CD4-positive, alpha-beta memory T cell (primary cell): Measurements from ENCODE around the gene MED23. TPM values are rescaled to one million over a fixed set of nuclear protein-coding genes. Genes with fewer than 3 reads are reported as not detected.

ENCODE experiments used
- CTCF ChIA-PET: fragments of 350-600 bp; sonication (Branson Sonifier 250); formaldehyde crosslinking; loops from one replicate; lab custom pipeline; 2021; ENCODE audit warnings: inconsistent platforms; ENCODE audit not compliant: partially characterized antibody; lab: Charles Lee
- POLR2A ChIA-PET: fragments of 350-600 bp; sonication (Branson Sonifier 250); formaldehyde crosslinking; loops from one replicate; lab custom pipeline; 2021; ENCODE audit not compliant: partially characterized antibody; lab: Charles Lee
- DNase-seq, 5 donors: peaks; one replicate each; pipeline versions ENCODE4 v3.0.0 to v3.0.0-alpha.2; 2020 to 2022; ENCODE audit warnings: mixed read lengths in 1 of 5
- H3K27ac ChIP-seq: one replicate; pipeline ENCODE4 v1.7.0; 2013; ENCODE audit warnings: low read depth, low read length
- H3K27me3 ChIP-seq: 2 replicates; pipeline ENCODE4 v1.7.0; 2013; ENCODE audit warnings: mild to moderate bottlenecking, low read length, moderate library complexity; ENCODE audit not compliant: insufficient read depth
- H3K36me3 ChIP-seq: 2 replicates; pipeline ENCODE4 v1.7.0; 2013; ENCODE audit warnings: mild to moderate bottlenecking, low read length, moderate library complexity; ENCODE audit not compliant: insufficient read depth
- H3K4me1 ChIP-seq: 2 replicates; pipeline ENCODE4 v1.7.0; 2013; ENCODE audit warnings: mild to moderate bottlenecking, low read length, moderate library complexity; ENCODE audit not compliant: insufficient read depth
- H3K4me3 ChIP-seq, 2 donors: one replicate each; pipeline ENCODE4 v1.7.0; 2013; ENCODE audit warnings: low read length in 2 of 2, mild to moderate bottlenecking in 1 of 2
- H3K9me3 ChIP-seq, 2 donors: one replicate each; pipeline ENCODE4 v1.7.0; 2013; ENCODE audit warnings: low read length in 2 of 2, control low read depth in 1 of 2; ENCODE audit not compliant: control insufficient read depth in 1 of 2
- H3K27ac Mint-ChIP-seq, 7 donors: one replicate each; pipeline ENCODE4 v1.8.0; 2020 to 2021; ENCODE audit warnings: mixed read lengths in 7 of 7, mild to moderate bottlenecking in 6 of 7, inconsistent platforms in 3 of 7, moderate library complexity in 3 of 7
- H3K27me3 Mint-ChIP-seq, 2 donors: one replicate each; pipeline ENCODE4 v1.8.0; 2020 to 2021; ENCODE audit warnings: mixed read lengths in 2 of 2
- H3K36me3 Mint-ChIP-seq, 2 donors: one replicate each; pipeline ENCODE4 v1.8.0; 2020 to 2021; ENCODE audit warnings: mixed read lengths in 2 of 2, inconsistent platforms in 1 of 2, mild to moderate bottlenecking in 1 of 2
- H3K4me1 Mint-ChIP-seq, 4 donors: one replicate each; pipeline ENCODE4 v1.8.0; 2020 to 2021; ENCODE audit warnings: mixed read lengths in 4 of 4, mild to moderate bottlenecking in 1 of 4
- H3K4me3 Mint-ChIP-seq, 8 donors: one replicate each; pipeline ENCODE4 v1.8.0; 2020 to 2021; ENCODE audit warnings: mixed read lengths in 8 of 8, mild to moderate bottlenecking in 7 of 8, moderate library complexity in 6 of 8, inconsistent platforms in 3 of 8
- H3K9me3 Mint-ChIP-seq, 8 donors: one replicate each; pipeline ENCODE4 v1.8.0; 2020 to 2021; ENCODE audit warnings: mixed read lengths in 8 of 8, mild to moderate bottlenecking in 5 of 8, inconsistent platforms in 3 of 8, moderate library complexity in 1 of 8
- intact Hi-C: fragments of 100-400 bp; cut with micrococcal nuclease; formaldehyde crosslinking; loops from one replicate; pipeline ENCODE4 v1.15.1; 2023
- polyA plus RNA-seq, 2 donors: library from polyadenylated mRNA; unstranded; fragments of 300-500 nt; fragmentation: Illumina TruSeq; gene quantifications; one replicate each; pipeline ENCODE4 v1.2.3, GENCODE V29; 2021
- total RNA-seq, 2 experiments: library from RNA; stranded (reverse); gene quantifications; one replicate each; pipeline ENCODE4 v1.2.3, GENCODE V29; 2021

Gene MED23
- total and polyA plus RNA-seq, 4 experiments from 2014 or later: 10.9 to 56.4 (median 35.8) TPM

GRCh38 chr6:131561925-131562707 is 65.9 kb downstream of the MED23 start:
- H3K36me3 Mint-ChIP-seq: peaks cover 0 to 2% of the 10 kb centered on the region in 2 donors
- no peaks in the 10 kb centered on the region for H3K9me3 Mint-ChIP-seq
- no peaks in the 10 kb centered on the region for H3K4me1 ChIP-seq
- H3K27me3 ChIP-seq: no peaks in the 10 kb centered on the region
- H3K36me3 ChIP-seq: no peaks in the 10 kb centered on the region
- H3K27ac ChIP-seq: no peak overlapping the region
- H3K4me3 Mint-ChIP-seq: no peak overlapping the region
- H3K4me3 ChIP-seq: no peak overlapping the region
- ChIA-PET POLR2A (no interaction called here), CTCF (interaction anchor here (1.0 to 1.2 kb wide), 3 partner anchors 10 to 677 kb away, joined by 3 to 4 read pairs (median 3); partner anchors contain the start of gene MED23)
- intact Hi-C loops: no loop called here
- no peak for DNase-seq
- peaks cover 0 to 2% of the 10 kb centered on the region in 2 donors for H3K27me3 Mint-ChIP-seq
- H3K27ac Mint-ChIP-seq: no peak overlapping the region
- no peaks in the 10 kb centered on the region for H3K9me3 ChIP-seq
- no peaks in the 10 kb centered on the region for H3K4me1 Mint-ChIP-seq

- H3K4me1 ChIP-seq: no peaks in the 10 kb centered on the region
- H3K4me3 Mint-ChIP-seq: no peak overlapping the region
- no peaks in the 10 kb centered on the region for H3K9me3 Mint-ChIP-seq
- H3K27ac ChIP-seq: no peak overlapping the region
- no peak overlapping the region for H3K27ac Mint-ChIP-seq
- ChIA-PET CTCF (no interaction called here), POLR2A (no interaction called here)
- H3K4me3 ChIP-seq: no peak overlapping the region
- H3K27me3 Mint-ChIP-seq: peaks cover 0 to 2% of the 10 kb centered on the region in 2 donors
- no peaks in the 10 kb centered on the region for H3K36me3 ChIP-seq
- no peaks in the 10 kb centered on the region for H3K36me3 Mint-ChIP-seq
- no peak for DNase-seq
- intact Hi-C loops: no loop called here
- H3K27me3 ChIP-seq: no peaks in the 10 kb centered on the region
- H3K9me3 ChIP-seq: no peaks in the 10 kb centered on the region
- H3K4me1 Mint-ChIP-seq: no peaks in the 10 kb centered on the region
Measured at GRCh38 chr6:131558922-131559321, 69.1 kb downstream of the MED23 start.

GRCh38 chr6:131555992-131556391 is 72.0 kb downstream of the MED23 start:
- no peaks in the 10 kb centered on the region for H3K36me3 Mint-ChIP-seq
- H3K27me3 Mint-ChIP-seq: peaks cover 2 to 7% of the 10 kb centered on the region in 2 donors
- H3K4me1 Mint-ChIP-seq: no peaks in the 10 kb centered on the region
- no peak overlapping the region for H3K27ac ChIP-seq
- no peak overlapping the region for H3K4me3 ChIP-seq
- no peaks in the 10 kb centered on the region for H3K27me3 ChIP-seq
- no peaks in the 10 kb centered on the region for H3K4me1 ChIP-seq
- no peaks in the 10 kb centered on the region for H3K9me3 Mint-ChIP-seq
- intact Hi-C loops: no loop called here
- H3K27ac Mint-ChIP-seq: no peak overlapping the region
- DNase-seq: no peak
- ChIA-PET POLR2A (no interaction called here), CTCF (no interaction called here)
- no peaks in the 10 kb centered on the region for H3K36me3 ChIP-seq
- H3K9me3 ChIP-seq: no peaks in the 10 kb centered on the region
- no peak overlapping the region for H3K4me3 Mint-ChIP-seq

GRCh38 chr6:131552572-131552971 is 75.5 kb downstream of the MED23 start:
- CTCF ChIA-PET: interaction anchor here (0.8 kb wide), 1 partner anchor 10 kb away, joined by 3 read pairs; no protein-coding TSS in a partner anchor
- Histone ChIP-seq H3K4me3 (no peak overlapping the region), H3K36me3 (no peaks in the 10 kb centered on the region), H3K27me3 (no peaks in the 10 kb centered on the region), H3K9me3 (no peaks in the 10 kb centered on the region), H3K4me1 (no peaks in the 10 kb centered on the region), H3K27ac (no peak overlapping the region)
- no peaks in the 10 kb centered on the region for H3K36me3 Mint-ChIP-seq
- no peaks in the 10 kb centered on the region for H3K9me3 Mint-ChIP-seq
- intact Hi-C loops: no loop called here
- DNase-seq: no peak
- no peak overlapping the region for H3K27ac Mint-ChIP-seq
- POLR2A ChIA-PET: no interaction called here
- H3K4me1 Mint-ChIP-seq: no peaks in the 10 kb centered on the region
- H3K27me3 Mint-ChIP-seq: peaks cover 2 to 5% of the 10 kb centered on the region in 2 donors
- no peak overlapping the region for H3K4me3 Mint-ChIP-seq

GRCh38 chr6:131551902-131552301 is 76.1 kb downstream of the MED23 start:
- H3K36me3 Mint-ChIP-seq: no peaks in the 10 kb centered on the region
- Histone ChIP-seq H3K9me3 (no peaks in the 10 kb centered on the region), H3K4me3 (no peak overlapping the region), H3K36me3 (no peaks in the 10 kb centered on the region), H3K27ac (no peak overlapping the region), H3K4me1 (no peaks in the 10 kb centered on the region), H3K27me3 (no peaks in the 10 kb centered on the region)
- no peaks in the 10 kb centered on the region for H3K4me1 Mint-ChIP-seq
- no peak overlapping the region for H3K4me3 Mint-ChIP-seq
- ChIA-PET POLR2A (no interaction called here), CTCF (interaction anchor here (0.8 to 1.2 kb wide), 3 partner anchors 11 to 667 kb away, joined by 3 to 6 read pairs (median 4); no protein-coding TSS in a partner anchor)
- intact Hi-C loops: no loop called here
- H3K27me3 Mint-ChIP-seq: peaks cover 2 to 5% of the 10 kb centered on the region in 2 donors
- no peak for DNase-seq
- H3K9me3 Mint-ChIP-seq: no peaks in the 10 kb centered on the region
- H3K27ac Mint-ChIP-seq: no peak overlapping the region

- H3K27ac ChIP-seq: no peak overlapping the region
- ChIA-PET CTCF (interaction anchor here (0.6 kb wide), 1 partner anchor 674 kb away, joined by 3 read pairs; no protein-coding TSS in a partner anchor), POLR2A (no interaction called here)
Measured at GRCh38 chr6:131549811-131550210, 78.2 kb downstream of the MED23 start.

GRCh38 chr6:131548441-131548840 is 79.6 kb downstream of the MED23 start:
- Mint-ChIP-seq H3K27me3 (peaks cover 2 to 4% of the 10 kb centered on the region in 2 donors), H3K27ac (no peak overlapping the region), H3K9me3 (peaks cover 0 to 1% (median 0%) of the 10 kb centered on the region in 8 donors), H3K4me3 (no peak overlapping the region), H3K36me3 (no peaks in the 10 kb centered on the region), H3K4me1 (no peaks in the 10 kb centered on the region)
- H3K4me3 ChIP-seq: no peak overlapping the region
- H3K27ac ChIP-seq: no peak overlapping the region
- ChIA-PET CTCF (no interaction called here), POLR2A (no interaction called here)
- no peaks in the 10 kb centered on the region for H3K27me3 ChIP-seq
- H3K9me3 ChIP-seq: no peaks in the 10 kb centered on the region
- no peak for DNase-seq
- no peaks in the 10 kb centered on the region for H3K36me3 ChIP-seq
- intact Hi-C loops: no loop called here
- H3K4me1 ChIP-seq: no peaks in the 10 kb centered on the region

More at GRCh38 chr6:131549811-131550210, 78.2 kb downstream of the MED23 start:
- Histone ChIP-seq H3K4me3 (no peak overlapping the region), H3K4me1 (no peaks in the 10 kb centered on the region), H3K36me3 (no peaks in the 10 kb centered on the region), H3K9me3 (no peaks in the 10 kb centered on the region), H3K27me3 (no peaks in the 10 kb centered on the region)
- DNase-seq: no peak
- intact Hi-C loops: no loop called here
- H3K27me3 Mint-ChIP-seq: peaks cover 2 to 5% of the 10 kb centered on the region in 2 donors
- H3K36me3 Mint-ChIP-seq: no peaks in the 10 kb centered on the region
- no peak overlapping the region for H3K4me3 Mint-ChIP-seq
- no peak overlapping the region for H3K27ac Mint-ChIP-seq
- H3K9me3 Mint-ChIP-seq: no peaks in the 10 kb centered on the region
- no peaks in the 10 kb centered on the region for H3K4me1 Mint-ChIP-seq
